Loucy (cell line): ENCODE data around the gene USP7.

Experiments
- H2AFZ ChIP-seq: fragments of 200-600 bp; sonication (generic); 2 replicates; pipeline ENCODE4 v1.6.0; 2016; ENCODE audit warnings: antibody characterized with exemption, mild to moderate bottlenecking, low read length, moderate library complexity
- H3F3A ChIP-seq: fragments of 200-600 bp; 2 replicates; pipeline ENCODE4 v1.6.0; 2016; ENCODE audit warnings: antibody characterized with exemption, low read depth, mild to moderate bottlenecking
- H3K27me3 ChIP-seq: fragments of 200-600 bp; sonication (generic); 2 replicates; pipeline ENCODE4 v1.6.1; 2014; ENCODE audit warnings: low read length, mild to moderate bottlenecking; ENCODE audit not compliant: insufficient read depth, poor library complexity, severe bottlenecking
- H3K36me3 ChIP-seq: fragments of 200-600 bp; sonication (generic); 2 replicates; pipeline ENCODE4 v1.6.1; 2016; ENCODE audit warnings: low read length; ENCODE audit not compliant: insufficient read depth
- H3K4me1 ChIP-seq: fragments of 200-600 bp; sonication (generic); 2 replicates; pipeline ENCODE4 v1.5.1; 2014; ENCODE audit warnings: low read length, mild to moderate bottlenecking; ENCODE audit not compliant: insufficient read depth, poor library complexity, severe bottlenecking
- H3K4me2 ChIP-seq: fragments of 200-600 bp; sonication (generic); 2 replicates; pipeline ENCODE4 v1.6.0; 2014; ENCODE audit warnings: antibody characterized with exemption, low read length, low read depth, mild to moderate bottlenecking; ENCODE audit not compliant: poor library complexity, severe bottlenecking
- H3K4me3 ChIP-seq: fragments of 200-600 bp; sonication (generic); 2 replicates; pipeline ENCODE4 v1.5.1; 2014; ENCODE audit warnings: low read length, mild to moderate bottlenecking, mixed read lengths; ENCODE audit not compliant: poor library complexity, severe bottlenecking
- H3K79me2 ChIP-seq: fragments of 200-600 bp; sonication (generic); 2 replicates; pipeline ENCODE4 v1.6.1; 2014; ENCODE audit warnings: low read length; ENCODE audit not compliant: insufficient read depth
- H3K9ac ChIP-seq: fragments of 200-600 bp; sonication (generic); 2 replicates; pipeline ENCODE4 v1.6.0; 2014; ENCODE audit warnings: mild to moderate bottlenecking, low read depth, low read length, moderate library complexity; ENCODE audit not compliant: poor library complexity, severe bottlenecking
- H3K9me2 ChIP-seq: fragments of 200-600 bp; sonication (generic); replicated peaks from 2 replicates; pipeline ENCODE4 v1.6.1; 2016; ENCODE audit warnings: low read depth, low read length, mixed read lengths
- H3K9me3 ChIP-seq: fragments of 200-600 bp; sonication (generic); 2 replicates; pipeline ENCODE4 v1.6.1; 2014; ENCODE audit warnings: mild to moderate bottlenecking, antibody characterized with exemption, low read length, low read depth; ENCODE audit not compliant: insufficient read depth
- H4K20me1 ChIP-seq: fragments of 200-600 bp; sonication (generic); 2 replicates; pipeline ENCODE4 v1.6.0; 2014; ENCODE audit warnings: antibody characterized with exemption, low read length, mild to moderate bottlenecking; ENCODE audit not compliant: insufficient read depth, poor library complexity, severe bottlenecking
- EZH2phosphoT487 ChIP-seq: fragments of 200-600 bp; IDR thresholded peaks from 2 replicates; pipeline ENCODE4 v1.6.1; 2018; ENCODE audit warnings: antibody characterized with exemption, mild to moderate bottlenecking, moderate library complexity, borderline replicate concordance
- TF ChIP-seq, protein P1 (sequence below): fragments of 200-600 bp; sonication (generic); conservative IDR thresholded peaks from 2 replicates; pipeline ENCODE4 v1.5.1; 2014; ENCODE audit warnings: mild to moderate bottlenecking, antibody characterized with exemption, low read length

USP7 gene

GRCh38 chr16:8886593-8887430, 76.9 kb downstream of the USP7 start:
- Histone ChIP-seq H3K79me2 (no peaks in the 10 kb centered on the region), H3K27me3 (no peaks in the 10 kb centered on the region), H3K4me1 (no peaks in the 10 kb centered on the region), H3K9ac (no peak overlapping the region), H3K4me2 (no peak overlapping the region), H3K4me3 (no peak overlapping the region), H3K9me2 (no peaks in the 10 kb centered on the region), H3K36me3 (no peaks in the 10 kb centered on the region; the same call in 1 of the 2 replicates), H4K20me1 (no peaks in the 10 kb centered on the region), H2AFZ (no peak overlapping the region), H3F3A (no peaks in the 10 kb centered on the region), H3K9me3 (no peaks in the 10 kb centered on the region)
- no peak for TF ChIP-seq EZH2phosphoT487
- TF ChIP-seq, protein P1, sequence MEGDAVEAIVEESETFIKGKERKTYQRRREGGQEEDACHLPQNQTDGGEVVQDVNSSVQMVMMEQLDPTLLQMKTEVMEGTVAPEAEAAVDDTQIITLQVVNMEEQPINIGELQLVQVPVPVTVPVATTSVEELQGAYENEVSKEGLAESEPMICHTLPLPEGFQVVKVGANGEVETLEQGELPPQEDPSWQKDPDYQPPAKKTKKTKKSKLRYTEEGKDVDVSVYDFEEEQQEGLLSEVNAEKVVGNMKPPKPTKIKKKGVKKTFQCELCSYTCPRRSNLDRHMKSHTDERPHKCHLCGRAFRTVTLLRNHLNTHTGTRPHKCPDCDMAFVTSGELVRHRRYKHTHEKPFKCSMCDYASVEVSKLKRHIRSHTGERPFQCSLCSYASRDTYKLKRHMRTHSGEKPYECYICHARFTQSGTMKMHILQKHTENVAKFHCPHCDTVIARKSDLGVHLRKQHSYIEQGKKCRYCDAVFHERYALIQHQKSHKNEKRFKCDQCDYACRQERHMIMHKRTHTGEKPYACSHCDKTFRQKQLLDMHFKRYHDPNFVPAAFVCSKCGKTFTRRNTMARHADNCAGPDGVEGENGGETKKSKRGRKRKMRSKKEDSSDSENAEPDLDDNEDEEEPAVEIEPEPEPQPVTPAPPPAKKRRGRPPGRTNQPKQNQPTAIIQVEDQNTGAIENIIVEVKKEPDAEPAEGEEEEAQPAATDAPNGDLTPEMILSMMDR, result no peak

DNA sequence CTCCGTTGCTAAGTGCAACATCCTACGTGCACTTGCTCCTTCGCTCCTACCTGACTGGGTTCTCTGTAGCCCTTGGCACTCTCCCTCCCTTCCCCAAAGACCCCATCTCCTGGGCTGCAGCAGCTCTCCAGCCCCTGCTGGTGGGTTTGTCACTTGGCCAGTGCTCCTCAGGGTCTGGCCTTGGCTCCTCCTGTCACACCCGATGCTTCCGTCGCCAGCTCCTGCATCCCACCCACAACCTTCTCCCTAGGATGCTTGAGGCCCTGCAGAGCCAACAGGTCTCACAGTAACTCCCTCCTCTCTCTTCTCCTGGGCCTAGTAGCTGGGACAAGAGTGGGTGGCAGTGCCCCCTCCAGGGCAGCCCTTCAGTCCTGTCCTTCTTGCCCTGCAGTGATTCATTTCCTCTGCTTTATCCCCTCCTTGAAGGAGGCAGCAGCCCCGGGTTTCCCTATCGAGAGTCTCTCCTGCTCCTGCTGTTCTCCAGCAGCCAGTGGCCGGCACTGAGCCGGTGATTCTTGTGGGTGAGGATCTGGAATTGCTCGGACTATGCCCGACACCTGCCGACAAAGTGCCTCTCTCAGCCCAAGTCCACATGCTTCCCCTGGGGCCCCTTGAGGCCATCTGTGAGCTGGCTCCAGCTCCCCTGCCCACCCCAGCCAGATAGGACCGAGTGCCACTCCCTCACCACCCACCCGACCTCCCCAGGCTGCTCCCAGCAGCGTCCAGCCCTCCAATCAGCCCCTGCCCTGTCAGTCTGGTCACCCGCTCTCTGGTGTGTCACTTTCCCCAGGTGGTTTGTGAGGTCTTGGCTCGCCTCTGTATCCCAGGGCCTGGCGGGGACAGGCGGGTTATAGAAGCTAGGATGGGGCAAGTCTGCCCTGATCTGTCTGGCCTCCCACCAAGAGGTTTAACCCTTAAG, 77.8 kb downstream of the USP7 start:
- Histone ChIP-seq H2AFZ (no peak overlapping the region), H3K9me2 (no peaks in the 10 kb centered on the region), H3K9ac (no peak overlapping the region), H3K9me3 (no peaks in the 10 kb centered on the region), H3K4me2 (no peak overlapping the region), H3K4me3 (no peak overlapping the region), H3F3A (no peaks in the 10 kb centered on the region), H3K27me3 (no peaks in the 10 kb centered on the region), H3K36me3 (no peaks in the 10 kb centered on the region), H3K79me2 (no peaks in the 10 kb centered on the region), H4K20me1 (no peaks in the 10 kb centered on the region), H3K4me1 (no peaks in the 10 kb centered on the region)
- TF ChIP-seq EZH2phosphoT487, result no peak
- TF ChIP-seq, protein P1, result no peak

- H3K4me2 ChIP-seq, result no peak overlapping the region
- H3K4me1 ChIP-seq, result no peaks in the 10 kb centered on the region
- no peaks in the 10 kb centered on the region for H3K27me3 ChIP-seq
- H3K36me3 ChIP-seq, result no peaks in the 10 kb centered on the region
- no peak overlapping the region for H2AFZ ChIP-seq
- no peaks in the 10 kb centered on the region for H3K79me2 ChIP-seq
- no peaks in the 10 kb centered on the region for H3F3A ChIP-seq
- no peak overlapping the region for H3K9ac ChIP-seq
- H3K9me2 ChIP-seq, result no peaks in the 10 kb centered on the region
- no peak overlapping the region for H3K4me3 ChIP-seq
- no peaks in the 10 kb centered on the region for H3K9me3 ChIP-seq
- no peak for TF ChIP-seq EZH2phosphoT487
- TF ChIP-seq, protein P1, result no peak
- no peaks in the 10 kb centered on the region for H4K20me1 ChIP-seq
These were observed 80.9 kb downstream of the USP7 start for GRCh38 chr16:8882725-8883377.
